Measurements from ENCODE around the gene SAV1.

DNA sequence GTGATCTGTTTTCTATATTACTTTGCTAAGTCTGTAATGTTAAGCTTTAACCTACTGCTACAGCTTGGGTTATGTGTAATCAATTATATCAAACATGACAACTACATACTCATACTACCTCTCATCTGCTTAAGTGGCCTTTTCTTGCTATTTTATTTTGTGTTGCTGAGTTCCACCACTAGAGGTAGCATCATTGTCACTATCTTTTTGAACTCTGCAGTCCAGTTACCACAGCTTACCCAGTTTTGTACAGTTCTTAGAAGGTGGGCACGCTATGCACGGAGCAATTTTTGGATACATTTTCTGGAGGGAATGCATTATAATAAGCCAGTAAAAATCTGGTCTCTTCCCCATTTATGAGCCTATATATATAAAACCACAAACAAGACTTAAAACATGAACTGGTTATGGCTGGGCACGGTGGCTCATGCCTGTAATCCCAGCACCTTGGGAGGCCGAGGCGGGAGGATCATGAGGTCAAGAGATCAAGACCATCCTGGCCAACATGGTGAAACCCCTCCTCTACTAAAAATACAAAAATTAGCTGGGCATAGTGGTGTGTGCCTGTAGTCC, 48.5 kb downstream of the SAV1 start:
- TF ChIP-seq, protein P1, sequence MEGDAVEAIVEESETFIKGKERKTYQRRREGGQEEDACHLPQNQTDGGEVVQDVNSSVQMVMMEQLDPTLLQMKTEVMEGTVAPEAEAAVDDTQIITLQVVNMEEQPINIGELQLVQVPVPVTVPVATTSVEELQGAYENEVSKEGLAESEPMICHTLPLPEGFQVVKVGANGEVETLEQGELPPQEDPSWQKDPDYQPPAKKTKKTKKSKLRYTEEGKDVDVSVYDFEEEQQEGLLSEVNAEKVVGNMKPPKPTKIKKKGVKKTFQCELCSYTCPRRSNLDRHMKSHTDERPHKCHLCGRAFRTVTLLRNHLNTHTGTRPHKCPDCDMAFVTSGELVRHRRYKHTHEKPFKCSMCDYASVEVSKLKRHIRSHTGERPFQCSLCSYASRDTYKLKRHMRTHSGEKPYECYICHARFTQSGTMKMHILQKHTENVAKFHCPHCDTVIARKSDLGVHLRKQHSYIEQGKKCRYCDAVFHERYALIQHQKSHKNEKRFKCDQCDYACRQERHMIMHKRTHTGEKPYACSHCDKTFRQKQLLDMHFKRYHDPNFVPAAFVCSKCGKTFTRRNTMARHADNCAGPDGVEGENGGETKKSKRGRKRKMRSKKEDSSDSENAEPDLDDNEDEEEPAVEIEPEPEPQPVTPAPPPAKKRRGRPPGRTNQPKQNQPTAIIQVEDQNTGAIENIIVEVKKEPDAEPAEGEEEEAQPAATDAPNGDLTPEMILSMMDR (IDR thresholded peaks at IDR 0.05; ENCODE audit: low read length) = peak; percentile 79
- no peak for TF ChIP-seq EZH2 (IDR thresholded peaks at IDR 0.05; ENCODE audit: borderline replicate concordance, low read length)
